WTC11 (cell line): ENCODE data around the gene DNAAF8. TPM values are rescaled to one million over a fixed set of nuclear protein-coding genes. Genes with fewer than 3 reads are reported as not detected.
A peak's percentile ranks its signal among the peaks of the same experiment; 100 is the strongest.

Experiments
- ATAC-seq: fragments of 200-7000 bp; cut with Tn5 transposase; 2 replicates; pipeline ENCODE4 v1.10.0; 2021; ENCODE audit warnings: mild to moderate bottlenecking, moderate library complexity
- CTCF ChIA-PET: fragments of 300-600 bp; sonication (Branson Sonifier 250); formaldehyde crosslinking; loops from one replicate; lab custom pipeline; 2021; ENCODE audit warnings: antibody characterized with exemption; lab: Charles Lee
- POLR2A ChIA-PET: fragments of 350-600 bp; sonication (Branson Sonifier 250); formaldehyde crosslinking; loops from one replicate; lab custom pipeline; 2021; ENCODE audit warnings: antibody characterized with exemption; lab: Charles Lee
- DNase-seq: peaks from one replicate; pipeline ENCODE4 v3.0.0; 2021; ENCODE audit warnings: low spot score
- H3K27ac Mint-ChIP-seq: 2 replicates; pipeline ENCODE4 v1.8.0; 2021; ENCODE audit warnings: mixed read lengths
- H3K27me3 Mint-ChIP-seq: 2 replicates; pipeline ENCODE4 v1.8.0; 2021; ENCODE audit warnings: low read depth, mild to moderate bottlenecking, moderate library complexity, mixed read lengths
- H3K36me3 Mint-ChIP-seq: 2 replicates; pipeline ENCODE4 v1.8.0; 2021; ENCODE audit warnings: mixed read lengths
- H3K4me1 Mint-ChIP-seq: 2 replicates; pipeline ENCODE4 v1.8.0; 2022; ENCODE audit warnings: mixed read lengths
- H3K4me3 Mint-ChIP-seq: 2 replicates; pipeline ENCODE4 v1.8.0; 2021; ENCODE audit warnings: mild to moderate bottlenecking, moderate library complexity, mixed read lengths
- H3K9me3 Mint-ChIP-seq: 2 replicates; pipeline ENCODE4 v1.8.0; 2021; ENCODE audit warnings: mixed read lengths
- CBFB ChIP-seq: sonication (generic); formaldehyde crosslinking; IDR thresholded peaks from 2 replicates; pipeline ENCODE4 v1.8.1; 2022; ENCODE audit warnings: mild to moderate bottlenecking, low read depth, missing genetic modification reagents
- ESRRA ChIP-seq: sonication (generic); formaldehyde crosslinking; IDR thresholded peaks from 2 replicates; pipeline ENCODE4 v1.8.1; 2022; ENCODE audit warnings: mild to moderate bottlenecking, missing genetic modification reagents, borderline replicate concordance
- FOXP1 ChIP-seq: sonication (generic); formaldehyde crosslinking; IDR thresholded peaks from 2 replicates; pipeline ENCODE4 v1.8.0; 2022; ENCODE audit warnings: missing genetic modification reagents, mild to moderate bottlenecking, moderate library complexity, borderline replicate concordance
- GTF2I ChIP-seq: fragments of 250-450 bp; sonication (Bioruptor Pico); conservative IDR thresholded peaks from 2 replicates; pipeline ENCODE4 v1.4.0; 2021; ENCODE audit warnings: mild to moderate bottlenecking
- MXD4 ChIP-seq: fragments of 250-450 bp; sonication (Bioruptor Pico); IDR thresholded peaks from 2 replicates; pipeline ENCODE4 v1.8.0; 2021; ENCODE audit warnings: mild to moderate bottlenecking, moderate library complexity, borderline replicate concordance
- NFYB ChIP-seq: sonication (generic); formaldehyde crosslinking; conservative IDR thresholded peaks from 2 replicates; pipeline ENCODE4 v1.8.0; 2022; ENCODE audit warnings: low read depth, missing genetic modification reagents
- SP1 ChIP-seq: sonication (generic); formaldehyde crosslinking; conservative IDR thresholded peaks from 2 replicates; pipeline ENCODE4 v1.8.1; 2022; ENCODE audit warnings: missing genetic modification reagents
- TP53 ChIP-seq: sonication (generic); formaldehyde crosslinking; IDR thresholded peaks from 2 replicates; pipeline ENCODE4 v1.8.1; 2023; ENCODE audit warnings: mild to moderate bottlenecking, missing genetic modification reagents
- USF1 ChIP-seq: sonication (generic); formaldehyde crosslinking; IDR thresholded peaks from 2 replicates; pipeline ENCODE4 v1.8.0; 2022; ENCODE audit warnings: mild to moderate bottlenecking, missing genetic modification reagents
- ZNF138 ChIP-seq: sonication (generic); formaldehyde crosslinking; conservative IDR thresholded peaks from 2 replicates; pipeline ENCODE4 v1.8.1; 2022; ENCODE audit warnings: mild to moderate bottlenecking, moderate library complexity, missing genetic modification reagents
- ZNF423 ChIP-seq: fragments of 250-450 bp; sonication (Bioruptor Pico); IDR thresholded peaks from 2 replicates; pipeline ENCODE4 v2.1.2; 2022; ENCODE audit warnings: mild to moderate bottlenecking, moderate library complexity
- total RNA-seq: library from RNA; stranded (reverse); gene quantifications from 3 replicates; pipeline ENCODE4 v1.2.3, GENCODE V29; 2021
- TF ChIP-seq, protein P1 (sequence below): sonication (generic); formaldehyde crosslinking; IDR thresholded peaks from 2 replicates; pipeline ENCODE4 v1.8.1; 2022; ENCODE audit warnings: low read depth, mild to moderate bottlenecking, moderate library complexity, missing genetic modification reagents, borderline replicate concordance
- TF ChIP-seq, protein P2 (sequence below): fragments of 250-450 bp; sonication (Bioruptor Pico); conservative IDR thresholded peaks from 2 replicates; pipeline ENCODE4 v1.9.0; 2021; ENCODE audit warnings: mild to moderate bottlenecking
- TF ChIP-seq, protein P3 (sequence below): sonication (generic); formaldehyde crosslinking; IDR thresholded peaks from 2 replicates; pipeline ENCODE4 v1.8.1; 2023; ENCODE audit warnings: mild to moderate bottlenecking, missing genetic modification reagents, moderate library complexity
- TF ChIP-seq, protein P4 (sequence below): sonication (generic); formaldehyde crosslinking; IDR thresholded peaks from 2 replicates; pipeline ENCODE4 v1.8.1; 2023; ENCODE audit warnings: mild to moderate bottlenecking, missing genetic modification reagents, moderate library complexity
- TF ChIP-seq, protein P5 (sequence below): sonication (generic); formaldehyde crosslinking; conservative IDR thresholded peaks from 2 replicates; pipeline ENCODE4 v1.8.1; 2022; ENCODE audit warnings: mild to moderate bottlenecking, missing genetic modification reagents

Gene DNAAF8
- total RNA-seq, 1 experiment from 2014 or later, result 0.09 TPM

GRCh38 chr16:4744555-4745273 is 10.4 kb downstream of the DNAAF8 start:
- H3K36me3 Mint-ChIP-seq, result no peaks in the 10 kb centered on the region
- no peak for DNase-seq
- no peaks in the 10 kb centered on the region; the same call in 1 of the 2 replicates for H3K27me3 Mint-ChIP-seq
- TF ChIP-seq ESRRA (no peak), ZNF138 (CRISPR knock-in tag) (no peak), GTF2I (CRISPR knock-in tag) (0 out of 2 replicates have a peak, but pooled peaks have one; percentile 12), FOXP1 (CRISPR knock-in tag) (peak; percentile 28; the same call in 1 of the 2 replicates), ZNF423 (CRISPR knock-in tag) (no peak), MXD4 (CRISPR knock-in tag) (no peak)
- TF ChIP-seq, all 79 proteins: peak for 2
- CTCF ChIA-PET, result interaction anchor here (1.2 kb wide), 1 partner anchor 10 kb away, joined by 7 read pairs; the partner anchor contains the start of genes ANKS3 and DNAAF8
- peak overlapping the region; percentile 38; the same call in 1 of the 2 replicates for H3K27ac Mint-ChIP-seq
- no peak for ATAC-seq
- H3K9me3 Mint-ChIP-seq, result no peaks in the 10 kb centered on the region
- no peak overlapping the region for H3K4me3 Mint-ChIP-seq
- H3K4me1 Mint-ChIP-seq, result peaks cover 20% of the 10 kb centered on the region
- POLR2A ChIA-PET, result interaction anchor here (0.6 kb wide), 1 partner anchor 10 kb away, joined by 3 read pairs; the partner anchor contains the start of genes ANKS3 and DNAAF8

DNA sequence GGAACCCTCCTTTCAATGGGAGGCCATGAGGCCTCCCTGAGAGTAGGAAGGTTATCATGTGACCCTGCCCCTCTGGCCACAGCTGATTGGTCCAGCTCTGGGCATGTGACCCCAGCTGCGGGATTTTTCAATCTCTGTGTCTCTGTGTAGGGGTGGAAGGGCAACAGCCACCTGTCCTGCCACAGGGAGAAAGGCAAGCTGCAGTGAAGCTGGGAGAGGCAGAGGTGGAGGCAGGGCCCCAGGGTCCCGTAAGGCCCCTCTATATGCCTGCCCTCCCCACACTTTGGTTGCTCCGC is 10.9 kb downstream of the DNAAF8 start:
- Mint-ChIP-seq H3K4me1 (peaks cover 20% of the 10 kb centered on the region), H3K4me3 (no peak overlapping the region), H3K36me3 (no peaks in the 10 kb centered on the region), H3K27me3 (no peaks in the 10 kb centered on the region; the same call in 1 of the 2 replicates)
- DNase-seq, result no peak
- ChIA-PET POLR2A (interaction anchor here (0.6 kb wide), 1 partner anchor 11 kb away, joined by 3 read pairs; the partner anchor contains the start of genes ANKS3 and DNAAF8), CTCF (interaction anchor here (1.2 kb wide), 1 partner anchor 11 kb away, joined by 7 read pairs; the partner anchor contains the start of genes ANKS3 and DNAAF8)
- ATAC-seq, result peak; percentile 64
- TF ChIP-seq, protein P1, sequence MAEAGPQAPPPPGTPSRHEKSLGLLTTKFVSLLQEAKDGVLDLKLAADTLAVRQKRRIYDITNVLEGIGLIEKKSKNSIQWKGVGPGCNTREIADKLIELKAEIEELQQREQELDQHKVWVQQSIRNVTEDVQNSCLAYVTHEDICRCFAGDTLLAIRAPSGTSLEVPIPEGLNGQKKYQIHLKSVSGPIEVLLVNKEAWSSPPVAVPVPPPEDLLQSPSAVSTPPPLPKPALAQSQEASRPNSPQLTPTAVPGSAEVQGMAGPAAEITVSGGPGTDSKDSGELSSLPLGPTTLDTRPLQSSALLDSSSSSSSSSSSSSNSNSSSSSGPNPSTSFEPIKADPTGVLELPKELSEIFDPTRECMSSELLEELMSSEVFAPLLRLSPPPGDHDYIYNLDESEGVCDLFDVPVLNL, result no peak
- TF ChIP-seq CBFB (CRISPR knock-in tag) (no peak), USF1 (CRISPR knock-in tag) (peak; percentile 93), NFYB (CRISPR knock-in tag) (peak; percentile 51), SP1 (0 out of 2 replicates have a peak, but pooled peaks have one; percentile 34), TP53 (CRISPR knock-in tag) (no peak)
- TF ChIP-seq, protein P2, sequence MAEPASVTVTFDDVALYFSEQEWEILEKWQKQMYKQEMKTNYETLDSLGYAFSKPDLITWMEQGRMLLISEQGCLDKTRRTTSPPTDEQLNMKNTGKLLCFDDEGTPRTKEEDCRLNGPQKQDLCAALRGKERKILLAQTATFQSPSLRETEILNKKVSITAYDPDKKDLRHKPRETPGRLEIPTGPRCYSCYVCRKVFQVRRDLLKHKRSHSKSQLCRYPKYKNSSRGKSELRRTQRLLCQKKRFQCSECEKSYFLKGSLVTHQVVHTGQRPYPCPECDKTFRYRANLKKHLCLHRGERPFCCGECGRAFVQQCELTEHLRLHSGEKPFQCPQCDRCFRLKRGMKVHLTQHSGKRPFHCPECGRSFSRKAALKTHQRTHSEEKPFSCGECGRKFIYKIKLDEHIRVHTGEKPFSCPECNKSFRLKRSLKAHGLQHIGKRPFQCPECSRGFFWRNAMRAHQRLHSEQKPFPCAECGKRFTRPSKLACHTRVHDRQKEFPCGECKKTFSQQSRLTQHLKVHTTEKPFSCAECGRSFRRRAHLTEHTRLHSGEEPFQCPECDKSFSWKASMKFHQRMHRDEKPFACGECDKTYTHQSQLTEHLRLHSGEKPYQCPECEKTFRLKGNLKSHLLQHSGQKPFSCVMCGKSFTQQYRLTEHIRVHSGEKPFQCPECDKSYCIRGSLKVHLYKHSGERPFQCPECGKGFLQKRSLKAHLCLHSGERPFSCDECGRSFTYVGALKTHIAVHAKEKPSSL, result no peak
- TF ChIP-seq, protein P3, sequence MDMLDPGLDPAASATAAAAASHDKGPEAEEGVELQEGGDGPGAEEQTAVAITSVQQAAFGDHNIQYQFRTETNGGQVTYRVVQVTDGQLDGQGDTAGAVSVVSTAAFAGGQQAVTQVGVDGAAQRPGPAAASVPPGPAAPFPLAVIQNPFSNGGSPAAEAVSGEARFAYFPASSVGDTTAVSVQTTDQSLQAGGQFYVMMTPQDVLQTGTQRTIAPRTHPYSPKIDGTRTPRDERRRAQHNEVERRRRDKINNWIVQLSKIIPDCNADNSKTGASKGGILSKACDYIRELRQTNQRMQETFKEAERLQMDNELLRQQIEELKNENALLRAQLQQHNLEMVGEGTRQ (CRISPR knock-in tag), result peak; percentile 93
- TF ChIP-seq, protein P4, sequence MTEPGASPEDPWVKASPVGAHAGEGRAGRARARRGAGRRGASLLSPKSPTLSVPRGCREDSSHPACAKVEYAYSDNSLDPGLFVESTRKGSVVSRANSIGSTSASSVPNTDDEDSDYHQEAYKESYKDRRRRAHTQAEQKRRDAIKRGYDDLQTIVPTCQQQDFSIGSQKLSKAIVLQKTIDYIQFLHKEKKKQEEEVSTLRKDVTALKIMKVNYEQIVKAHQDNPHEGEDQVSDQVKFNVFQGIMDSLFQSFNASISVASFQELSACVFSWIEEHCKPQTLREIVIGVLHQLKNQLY, result no peak
- TF ChIP-seq, protein P5, sequence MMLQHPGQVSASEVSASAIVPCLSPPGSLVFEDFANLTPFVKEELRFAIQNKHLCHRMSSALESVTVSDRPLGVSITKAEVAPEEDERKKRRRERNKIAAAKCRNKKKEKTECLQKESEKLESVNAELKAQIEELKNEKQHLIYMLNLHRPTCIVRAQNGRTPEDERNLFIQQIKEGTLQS, result no peak
- TF ChIP-seq, all 79 proteins: peak for 4
- H3K27ac Mint-ChIP-seq, result no peak overlapping the region
- H3K9me3 Mint-ChIP-seq, result no peaks in the 10 kb centered on the region
